HEK293T (cell line): ENCODE data around the gene TARS2.

Experiments
- CTCF ChIA-PET: fragments of 350-600 bp; formaldehyde crosslinking; extraction: SDS; loops from one replicate; lab custom pipeline; 2021; ENCODE audit warnings: antibody characterized with exemption, inconsistent platforms; lab: Yijun Ruan, JAX
- POLR2A ChIA-PET: fragments of 350-600 bp; formaldehyde crosslinking; extraction: SDS; loops from one replicate; lab custom pipeline; 2020; ENCODE audit warnings: antibody characterized with exemption, inconsistent platforms; lab: Yijun Ruan, JAX
- DNase-seq: peaks from one replicate; pipeline ENCODE4 v3.0.0; 2012; ENCODE audit warnings: mixed read lengths; ENCODE audit errors: extremely low spot score
- ARNT ChIP-seq: fragments of 450-650 bp; IDR thresholded peaks from 2 replicates; pipeline ENCODE4 v1.6.1; 2017; ENCODE audit warnings: mild to moderate bottlenecking
- BHLHE40 ChIP-seq: fragments of 450-650 bp; IDR thresholded peaks from 2 replicates; pipeline ENCODE4 v1.6.1; 2016; ENCODE audit warnings: mild to moderate bottlenecking, moderate library complexity, borderline replicate concordance
- CTBP1 ChIP-seq: fragments of 450-650 bp; IDR thresholded peaks from 2 replicates; pipeline ENCODE4 v1.6.1; 2016; ENCODE audit warnings: borderline replicate concordance
- ELF4 ChIP-seq: fragments of 450-650 bp; IDR thresholded peaks from 2 replicates; pipeline ENCODE4 v1.6.1; 2017; ENCODE audit warnings: antibody characterized with exemption
- FOXA1 ChIP-seq: fragments of 450-650 bp; IDR thresholded peaks from 2 replicates; pipeline ENCODE4 v1.6.1; 2016; ENCODE audit warnings: mild to moderate bottlenecking
- FOXK2 ChIP-seq: fragments of 450-650 bp; IDR thresholded peaks from 2 replicates; pipeline ENCODE4 v1.6.1; 2016; ENCODE audit warnings: mild to moderate bottlenecking
- FOXM1 ChIP-seq: fragments of 450-650 bp; IDR thresholded peaks from 2 replicates; pipeline ENCODE4 v1.6.1; 2017; ENCODE audit warnings: mild to moderate bottlenecking, borderline replicate concordance
- HDGF ChIP-seq: fragments of 450-650 bp; IDR thresholded peaks from 2 replicates; pipeline ENCODE4 v1.6.1; 2017; ENCODE audit warnings: antibody characterized with exemption, borderline replicate concordance
- L3MBTL2 ChIP-seq: fragments of 450-650 bp; conservative IDR thresholded peaks from 2 replicates; pipeline ENCODE4 v1.6.1; 2016; ENCODE audit warnings: mild to moderate bottlenecking
- LEF1 ChIP-seq: fragments of 450-650 bp; IDR thresholded peaks from 2 replicates; pipeline ENCODE4 v1.6.1; 2017; ENCODE audit warnings: mild to moderate bottlenecking, borderline replicate concordance
- NFRKB ChIP-seq: fragments of 450-650 bp; IDR thresholded peaks from 2 replicates; pipeline ENCODE4 v1.6.1; 2016; ENCODE audit warnings: mild to moderate bottlenecking, moderate library complexity
- SP1 ChIP-seq: fragments of 450-650 bp; IDR thresholded peaks from 2 replicates; pipeline ENCODE4 v1.6.1; 2017
- SUZ12 ChIP-seq: fragments of 450-650 bp; IDR thresholded peaks from 2 replicates; pipeline ENCODE4 v1.6.1; 2016; ENCODE audit warnings: mild to moderate bottlenecking
- TARDBP ChIP-seq: fragments of 450-650 bp; IDR thresholded peaks from 2 replicates; pipeline ENCODE4 v1.6.1; 2016
- ZNF384 ChIP-seq: fragments of 450-650 bp; IDR thresholded peaks from 2 replicates; pipeline ENCODE4 v1.6.1; 2016
- TF ChIP-seq, protein P1 (sequence below): fragments of 450-650 bp; IDR thresholded peaks from 2 replicates; pipeline ENCODE4 v1.6.1; 2016

Gene TARS2

GRCh38 chr1:150515328-150516049 lies 28.3 kb downstream of the TARS2 start, which contains the start of gene FALEC:
FALEC (plus strand) TSS chr1:150515752.
- ChIA-PET CTCF (interaction anchor here (0.6 to 2.7 kb wide), 7 partner anchors 10 to 480 kb away, joined by 3 to 21 read pairs (median 4); no protein-coding TSS in a partner anchor), POLR2A (interaction anchor here (0.6 to 3.4 kb wide), 23 partner anchors 8 to 491 kb away, joined by 3 to 22 read pairs (median 4); partner anchors contain the start of genes ECM1, MCL1, MINDY1 and RPRD2)
- DNase-seq, result peak; percentile 100
- peak; percentile 95; the same call in 1 of the 2 replicates for TF ChIP-seq HDGF
- TF ChIP-seq NFRKB, result no peak
- TF ChIP-seq, protein P1, sequence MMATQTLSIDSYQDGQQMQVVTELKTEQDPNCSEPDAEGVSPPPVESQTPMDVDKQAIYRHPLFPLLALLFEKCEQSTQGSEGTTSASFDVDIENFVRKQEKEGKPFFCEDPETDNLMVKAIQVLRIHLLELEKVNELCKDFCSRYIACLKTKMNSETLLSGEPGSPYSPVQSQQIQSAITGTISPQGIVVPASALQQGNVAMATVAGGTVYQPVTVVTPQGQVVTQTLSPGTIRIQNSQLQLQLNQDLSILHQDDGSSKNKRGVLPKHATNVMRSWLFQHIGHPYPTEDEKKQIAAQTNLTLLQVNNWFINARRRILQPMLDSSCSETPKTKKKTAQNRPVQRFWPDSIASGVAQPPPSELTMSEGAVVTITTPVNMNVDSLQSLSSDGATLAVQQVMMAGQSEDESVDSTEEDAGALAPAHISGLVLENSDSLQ, result peak; percentile 98
- TF ChIP-seq L3MBTL2, result peak; percentile 91

DNA sequence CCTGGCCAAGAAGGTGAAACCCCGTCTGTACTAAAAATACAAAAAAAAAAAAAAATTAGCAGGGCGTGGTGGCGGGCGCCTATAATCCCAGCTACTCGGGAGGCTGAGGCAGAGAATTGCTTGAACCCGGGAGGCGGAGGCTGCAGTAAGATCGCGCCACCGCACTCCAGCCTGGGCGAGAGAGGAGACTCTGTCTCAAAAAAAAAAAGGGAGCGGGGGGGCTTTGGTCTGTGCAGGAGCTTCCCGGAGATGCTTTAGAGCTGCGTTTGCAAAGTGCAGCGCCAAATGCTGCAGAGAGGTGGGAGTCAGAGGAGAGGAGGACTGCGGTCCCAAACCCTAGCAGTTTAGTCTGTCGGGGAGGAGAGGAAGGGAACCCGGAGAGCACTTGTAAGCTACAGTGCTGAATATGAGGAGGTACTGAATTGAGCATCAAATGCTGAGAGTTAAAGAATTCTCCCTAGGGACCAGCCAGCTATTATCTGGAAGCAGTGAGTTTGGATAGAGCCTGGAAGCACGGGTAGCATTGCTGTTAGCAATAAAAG lies 28.9 kb downstream of the TARS2 start:
- TF ChIP-seq HDGF (no peak), FOXM1 (no peak), BHLHE40 (no peak), ZNF384 (peak; percentile 67), TARDBP (no peak), LEF1 (no peak)
- TF ChIP-seq, protein P1, result no peak
- POLR2A ChIA-PET, result interaction anchor here (0.6 to 3.4 kb wide), 23 partner anchors 8 to 490 kb away, joined by 3 to 22 read pairs (median 4); partner anchors contain the start of genes ECM1, MCL1, MINDY1 and RPRD2
- CTCF ChIA-PET, result interaction anchor here (0.6 to 2.7 kb wide), 7 partner anchors 9 to 479 kb away, joined by 3 to 21 read pairs (median 4); no protein-coding TSS in a partner anchor
- peak; percentile 40 for DNase-seq

- ChIA-PET CTCF (interaction anchor here (1.5 to 2.7 kb wide), 3 partner anchors 16 to 44 kb away, joined by 3 to 21 read pairs (median 16); no protein-coding TSS in a partner anchor), POLR2A (interaction anchor here (0.6 to 3.4 kb wide), 15 partner anchors 9 to 260 kb away, joined by 3 to 22 read pairs (median 4); partner anchors contain the start of genes ECM1, MCL1, RPRD2 and TARS2)
- no peak for DNase-seq
- TF ChIP-seq TARDBP, result no peak
- TF ChIP-seq ARNT, result no peak
- TF ChIP-seq HDGF, result no peak
- no peak for TF ChIP-seq CTBP1
- no peak for TF ChIP-seq BHLHE40
- TF ChIP-seq LEF1, result no peak
- TF ChIP-seq FOXM1, result no peak
- TF ChIP-seq FOXK2, result no peak
- no peak for TF ChIP-seq ELF4
- TF ChIP-seq NFRKB, result no peak
- no peak for TF ChIP-seq ZNF384
- TF ChIP-seq SP1, result no peak
- TF ChIP-seq L3MBTL2, result no peak
- TF ChIP-seq FOXA1, result no peak
- no peak for TF ChIP-seq SUZ12
Observed at GRCh38 chr1:150516616-150517015, 29.4 kb downstream of the TARS2 start.

DNA sequence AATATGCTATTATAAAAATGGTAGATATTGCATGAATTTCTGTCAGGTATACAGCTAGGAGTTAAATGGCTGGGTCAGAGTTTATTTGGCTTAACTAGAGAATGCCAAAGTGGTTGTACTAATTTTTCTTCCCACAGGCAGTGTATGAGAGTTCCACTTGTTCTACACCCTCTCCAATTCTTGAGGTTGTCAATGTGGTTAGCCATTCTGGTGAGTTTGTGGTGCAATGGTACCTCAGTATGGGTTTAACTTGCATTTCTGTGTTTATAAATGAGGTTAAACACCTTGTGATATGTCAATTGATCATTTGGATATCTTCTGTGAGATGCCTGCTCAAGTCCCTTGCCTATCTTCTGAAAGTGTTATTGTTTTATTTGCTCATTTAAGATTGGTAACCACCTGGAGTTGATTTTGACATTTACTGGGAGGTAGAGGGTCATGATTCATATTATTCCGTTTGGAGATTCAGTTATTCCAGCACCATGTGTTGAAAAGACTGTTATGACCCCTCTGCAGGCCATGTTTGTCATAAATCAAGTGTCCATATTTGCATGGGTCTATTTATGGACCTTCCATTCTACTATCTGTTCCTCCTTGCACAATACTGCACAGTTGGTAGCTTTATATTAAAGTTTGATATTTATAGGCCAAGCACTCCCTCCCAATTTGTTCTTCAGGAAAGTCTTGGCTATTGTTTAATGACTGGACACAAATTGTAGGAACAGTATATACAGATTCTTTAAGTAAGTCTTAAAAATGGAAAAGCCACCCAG lies 34.2 kb downstream of the TARS2 start:
- POLR2A ChIA-PET, result interaction anchor here (1.5 kb wide), 1 partner anchor 28 kb away, joined by 3 read pairs; the partner anchor contains the start of gene ADAMTSL4
- CTCF ChIA-PET, result interaction anchor here (0.8 to 1.7 kb wide), 2 partner anchors 11 kb away, joined by 4 to 7 read pairs; no protein-coding TSS in a partner anchor
- no peak for DNase-seq
- TF ChIP-seq FOXM1, result no peak
- no peak for TF ChIP-seq ARNT
- TF ChIP-seq TARDBP, result no peak
- TF ChIP-seq, protein P1, result no peak
- TF ChIP-seq BHLHE40, result no peak
- no peak for TF ChIP-seq FOXA1
- no peak for TF ChIP-seq CTBP1
- TF ChIP-seq HDGF, result no peak
- TF ChIP-seq ZNF384, result no peak
- TF ChIP-seq SUZ12, result no peak
- no peak for TF ChIP-seq L3MBTL2
- no peak for TF ChIP-seq FOXK2
- TF ChIP-seq NFRKB, result no peak
- no peak for TF ChIP-seq LEF1
- TF ChIP-seq SP1, result no peak
- TF ChIP-seq ELF4, result no peak

GRCh38 chr1:150525348-150525747 lies 38.1 kb downstream of the TARS2 start:
- DNase-seq, result no peak
- CTCF ChIA-PET, result interaction anchor here (0.6 to 0.9 kb wide), 2 partner anchors 10 to 11 kb away, joined by 4 to 9 read pairs; partner anchors contain the start of gene FALEC
- TF ChIP-seq HDGF, result no peak
- no peak for TF ChIP-seq FOXK2
- TF ChIP-seq ELF4, result no peak
- TF ChIP-seq, protein P1, result no peak
- no peak for TF ChIP-seq SP1
- no peak for TF ChIP-seq L3MBTL2
- no peak for TF ChIP-seq TARDBP
- no peak for TF ChIP-seq LEF1
- no peak for TF ChIP-seq FOXM1
- no peak for TF ChIP-seq SUZ12
- TF ChIP-seq ZNF384, result no peak
- TF ChIP-seq FOXA1, result no peak
- TF ChIP-seq BHLHE40, result no peak
- TF ChIP-seq CTBP1, result no peak
- TF ChIP-seq ARNT, result no peak
- no peak for TF ChIP-seq NFRKB
- POLR2A ChIA-PET, result no interaction called here
